Omental fat pad (tissue), 4 donors: ENCODE data around the gene ACOT8. TPM values are rescaled to one million over a fixed set of nuclear protein-coding genes. Genes with fewer than 3 reads are reported as not detected.
A peak's percentile ranks its signal among the peaks of the same experiment; 100 is the strongest.

Experiments used
- ATAC-seq: fragments of 150-250 bp; one replicate; pipeline ENCODE4 v1.9.1; 2016; ENCODE audit warnings: mild to moderate bottlenecking, moderate library complexity; ENCODE audit not compliant: low FRiP score
- DNase-seq: peaks from one replicate; pipeline ENCODE4 v3.0.0-alpha.2; 2019; ENCODE audit warnings: low spot score
- CTCF ChIP-seq, 3 donors: fragments of 450-650 bp; IDR thresholded peaks; one replicate each; pipeline ENCODE4 v1.5.1; 2016 to 2017; ENCODE audit warnings: antibody characterized with exemption in 3 of 3, mild to moderate bottlenecking in 3 of 3, moderate library complexity in 2 of 3
- total RNA-seq, 4 donors: library from RNA; depleted of rRNA; stranded (reverse); fragments of >200 nt; gene quantifications; one replicate each; pipeline ENCODE4 v1.1.0, GENCODE V29; 2016

Gene ACOT8
- total RNA-seq, 4 donors from 2014 or later = 16.1 to 35.0 (median 30.8) TPM

GRCh38 chr20:45817376-45818194, 39.6 kb downstream of the ACOT8 start:
- no peak for DNase-seq
- TF ChIP-seq CTCF (IDR thresholded peaks at IDR 0.05) = no peak
- no peak for ATAC-seq

GRCh38 chr20:45816951-45817350, 40.2 kb downstream of the ACOT8 start:
- ATAC-seq = no peak
- TF ChIP-seq CTCF (IDR thresholded peaks at IDR 0.05) = no peak
- DNase-seq = no peak

- DNase-seq (no peak), ATAC-seq (no peak)
- no peak for TF ChIP-seq CTCF (IDR thresholded peaks at IDR 0.05)
Observed at GRCh38 chr20:45814314-45814713, 42.9 kb downstream of the ACOT8 start.

- no peak for DNase-seq
- TF ChIP-seq CTCF (IDR thresholded peaks at IDR 0.05) = no peak
- no peak for ATAC-seq
Observed at GRCh38 chr20:45813489-45813888, 43.7 kb downstream of the ACOT8 start.

- no peak for TF ChIP-seq CTCF (IDR thresholded peaks at IDR 0.05)
- DNase-seq (no peak), ATAC-seq (no peak)
Observed at GRCh38 chr20:45813006-45813340, 44.2 kb downstream of the ACOT8 start.

GRCh38 chr20:45812157-45813005, 44.8 kb downstream of the ACOT8 start, which contains the start of gene UBE2C:
Gene UBE2C, plus strand, starts transcription at chr20:45812644. Its CDS starts 52 bp downstream, at chr20:45812696.
- peak; percentile 100 for ATAC-seq
- DNase-seq = peak; percentile 80
- no peak for TF ChIP-seq CTCF (IDR thresholded peaks at IDR 0.05)
